IMR-90 (cell line): Measurements from ENCODE around the gene FRMPD4. TPM values are rescaled to one million over a fixed set of nuclear protein-coding genes. Genes with fewer than 3 reads are reported as not detected.

Experiments used
- ATAC-seq: fragments of 200-7000 bp; cut with Tn5 transposase; 2 replicates; pipeline ENCODE4 v1.9.1; 2020; ENCODE audit warnings: low read depth, mild to moderate bottlenecking, moderate library complexity
- BruUV-seq: library from RNA; stranded (reverse); fragments of 400-500 nt; replicated peaks from 2 replicates; lab custom pipeline; 2021; lab: Mats Ljungman, UMichigan
- CTCF ChIA-PET: fragments of 300-600 bp; formaldehyde crosslinking; extraction: SDS; loops from one replicate; lab custom pipeline; 2021; ENCODE audit warnings: antibody characterized with exemption; lab: Yijun Ruan, JAX
- POLR2A ChIA-PET: fragments of 300-600 bp; sonication (Branson Sonifier 250); formaldehyde crosslinking; loops from one replicate; lab custom pipeline; 2022; ENCODE audit warnings: antibody characterized with exemption; ENCODE audit not compliant: unreplicated experiment; lab: Charles Lee
- DNase-seq: peaks from one replicate; pipeline ENCODE4 v3.0.0; 2013
- H2AFZ ChIP-seq: replicated peaks from 2 replicates; pipeline ENCODE3; 2013; ENCODE audit warnings: low read length, mild to moderate bottlenecking; ENCODE audit not compliant: poor library complexity
- H2AK5ac ChIP-seq: 2 replicates; pipeline ENCODE4 v1.6.1; 2013; ENCODE audit warnings: low read depth, low read length, inconsistent platforms
- H2AK9ac ChIP-seq: replicated peaks from 2 replicates; pipeline ENCODE3; 2013; ENCODE audit warnings: mild to moderate bottlenecking, low read depth, low read length, moderate library complexity; ENCODE audit not compliant: poor library complexity
- H2BK120ac ChIP-seq: 2 replicates; pipeline ENCODE4 v1.6.1; 2013; ENCODE audit warnings: low read depth, low read length, inconsistent platforms
- H2BK15ac ChIP-seq: 3 replicates; pipeline ENCODE4 v1.6.1; 2013; ENCODE audit warnings: low read depth, low read length, inconsistent platforms
- H2BK20ac ChIP-seq: 2 replicates; pipeline ENCODE4 v1.6.1; 2013; ENCODE audit warnings: low read depth, mild to moderate bottlenecking, inconsistent platforms, low read length, moderate library complexity
- H2BK5ac ChIP-seq: 2 replicates; pipeline ENCODE4 v1.6.1; 2013; ENCODE audit warnings: mild to moderate bottlenecking, low read depth, low read length, inconsistent platforms; ENCODE audit not compliant: poor library complexity, severe bottlenecking
- H3K14ac ChIP-seq: replicated peaks from 2 replicates; pipeline ENCODE4 v1.6.1; 2013; ENCODE audit warnings: low read depth, low read length, inconsistent platforms
- H3K18ac ChIP-seq: 2 replicates; pipeline ENCODE4 v1.6.1; 2013; ENCODE audit warnings: low read depth, low read length, control low read depth
- H3K23ac ChIP-seq: 2 replicates; pipeline ENCODE4 v1.6.1; 2013; ENCODE audit warnings: low read depth, low read length, inconsistent platforms
- H3K27ac ChIP-seq: 2 replicates; pipeline ENCODE4 v1.5.1; 2013; ENCODE audit warnings: mild to moderate bottlenecking, control low read depth, low read length; ENCODE audit not compliant: insufficient read depth
- H3K27me3 ChIP-seq: 2 replicates; pipeline ENCODE4 v1.6.1; 2013; ENCODE audit warnings: low read length; ENCODE audit not compliant: control insufficient read depth, insufficient read depth
- H3K36me3 ChIP-seq: 2 replicates; pipeline ENCODE4 v1.6.1; 2013; ENCODE audit warnings: low read length, mixed read lengths; ENCODE audit not compliant: control insufficient read depth, insufficient read depth
- H3K4ac ChIP-seq: 2 replicates; pipeline ENCODE4 v1.6.1; 2013; ENCODE audit warnings: low read depth, low read length, inconsistent platforms
- H3K4me1 ChIP-seq: 2 replicates; pipeline ENCODE4 v1.6.1; 2013; ENCODE audit warnings: low read length, mixed read lengths; ENCODE audit not compliant: control insufficient read depth, insufficient read depth
- H3K4me2 ChIP-seq: 2 replicates; pipeline ENCODE4 v1.6.1; 2013; ENCODE audit warnings: low read depth, mild to moderate bottlenecking, control low read depth, low read length, moderate library complexity
- H3K4me3 ChIP-seq: 2 replicates; pipeline ENCODE4 v1.5.1; 2013; ENCODE audit warnings: low read depth, mild to moderate bottlenecking, control low read depth, low read length, moderate library complexity; ENCODE audit not compliant: insufficient read depth
- H3K56ac ChIP-seq: 2 replicates; pipeline ENCODE4 v1.6.1; 2013; ENCODE audit warnings: low read length, inconsistent platforms; ENCODE audit not compliant: insufficient read depth; ENCODE audit errors: extremely low read depth
- H3K79me1 ChIP-seq, 2 experiments: 2 replicates each; pipeline ENCODE4 v1.6.1; 2013; ENCODE audit warnings: low read length in 2 of 2, inconsistent platforms in 1 of 2, low read depth in 1 of 2
- H3K9ac ChIP-seq: 2 replicates; pipeline ENCODE4 v1.6.1; 2013; ENCODE audit warnings: low read depth, low read length, control low read depth
- H3K9me1 ChIP-seq: 2 replicates; pipeline ENCODE4 v1.6.1; 2013; ENCODE audit warnings: low read length, inconsistent platforms; ENCODE audit not compliant: insufficient read depth
- H3K9me3 ChIP-seq: 2 replicates; pipeline ENCODE4 v1.6.1; 2013; ENCODE audit warnings: low read length; ENCODE audit not compliant: control insufficient read depth, insufficient read depth
- H4K20me1 ChIP-seq: 2 replicates; pipeline ENCODE4 v1.6.1; 2013; ENCODE audit warnings: low read length, inconsistent platforms; ENCODE audit not compliant: insufficient read depth
- H4K5ac ChIP-seq: 2 replicates; pipeline ENCODE4 v1.6.1; 2013; ENCODE audit warnings: mild to moderate bottlenecking, low read depth, low read length, control low read depth
- H4K8ac ChIP-seq, 2 experiments: 2 replicates each; pipeline ENCODE4 v1.6.1; 2013; ENCODE audit warnings: low read depth in 2 of 2, low read length in 2 of 2, control low read depth in 1 of 2, inconsistent platforms in 1 of 2
- H4K91ac ChIP-seq: 2 replicates; pipeline ENCODE4 v1.6.1; 2013; ENCODE audit warnings: low read depth, low read length, inconsistent platforms; ENCODE audit not compliant: insufficient read depth
- CHD1 ChIP-seq: IDR thresholded peaks from 2 replicates; pipeline ENCODE4 v1.6.1; 2012; ENCODE audit warnings: low read depth, low read length, improper control_type of control experiment
- CTCF ChIP-seq: conservative IDR thresholded peaks from 2 replicates; pipeline ENCODE4 v1.5.1; 2012; ENCODE audit warnings: mild to moderate bottlenecking, low read depth, low read length, improper control_type of control experiment
- ELK1 ChIP-seq: fragments of 150-350 bp; IDR thresholded peaks from 2 replicates; pipeline ENCODE4 v1.6.1; 2016; ENCODE audit warnings: low read depth, mild to moderate bottlenecking, low read length, moderate library complexity, borderline replicate concordance
- FOS ChIP-seq: fragments of 150-350 bp; IDR thresholded peaks from 2 replicates; pipeline ENCODE4 v1.6.1; 2016; ENCODE audit warnings: low read depth, low read length
- POLR2A ChIP-seq: IDR thresholded peaks from 2 replicates; pipeline ENCODE4 v1.6.1; 2012; ENCODE audit warnings: mild to moderate bottlenecking, low read depth, low read length
- RAD21 ChIP-seq: IDR thresholded peaks from 2 replicates; pipeline ENCODE4 v1.6.1; 2012; ENCODE audit warnings: low read length, improper control_type of control experiment
- RFX5 ChIP-seq: IDR thresholded peaks from 2 replicates; pipeline ENCODE4 v1.8.0; 2012; ENCODE audit warnings: low read depth, mild to moderate bottlenecking, low read length, moderate library complexity
- SMC3 ChIP-seq: fragments of 150-350 bp; IDR thresholded peaks from 2 replicates; pipeline ENCODE4 v1.6.1; 2016; ENCODE audit warnings: low read depth, mild to moderate bottlenecking, antibody characterized with exemption, low read length, moderate library complexity
- USF2 ChIP-seq: fragments of 150-350 bp; IDR thresholded peaks from 2 replicates; pipeline ENCODE4 v1.6.1; 2017; ENCODE audit warnings: mild to moderate bottlenecking, antibody characterized with exemption, low read length, low read depth
- WGBS, 2 experiments: methylation state at CpG; one replicate each; pipeline versions ENCODE4 v1.1.5 to v1.1.7; 2013; ENCODE audit warnings: missing lambda C conversion rate in 2 of 2; ENCODE audit not compliant: insufficient read length in 1 of 2; ENCODE audit errors: extremely low coverage in 2 of 2; 5-methylcytosine and 5-hydroxymethylcytosine counted together
- dilution Hi-C: fragments of 300-500 bp; cut with HindIII; formaldehyde crosslinking; loops from one replicate; pipeline ENCODE4 v1.14.3; 2018; ENCODE audit warnings: low sequenced_read_pairs; ENCODE audit not compliant: unreplicated experiment
- in situ Hi-C: fragments of 300-500 bp; cut with MboI; formaldehyde crosslinking; loops from 3 replicates; pipeline ENCODE4 v1.14.3; 2019; ENCODE audit warnings: low sequenced_read_pairs, inconsistent platforms, mixed read lengths
- intact Hi-C: fragments of 100-400 bp; cut with micrococcal nuclease; formaldehyde crosslinking; loops from 2 replicates; pipeline ENCODE4 v1.10.0; 2022
- polyA plus RNA-seq, 3 experiments: library from polyadenylated mRNA; depleted of rRNA; stranded (reverse); fragments of >200 nt; gene quantifications; 2 replicates each; pipeline ENCODE4 v1.2.3, GENCODE V29; 2012; ENCODE audit warnings: low replicate concordance in 1 of 3
- total RNA-seq: library from RNA; depleted of rRNA; stranded (reverse); fragments of >200 nt; gene quantifications from 2 replicates; pipeline ENCODE4 v1.2.3, GENCODE V29; 2012

The FRMPD4 gene
- total and polyA plus RNA-seq, 2 of the 4 experiments (the other 2 are of a cell fraction): 0.53 to 1.1 TPM

DNA sequence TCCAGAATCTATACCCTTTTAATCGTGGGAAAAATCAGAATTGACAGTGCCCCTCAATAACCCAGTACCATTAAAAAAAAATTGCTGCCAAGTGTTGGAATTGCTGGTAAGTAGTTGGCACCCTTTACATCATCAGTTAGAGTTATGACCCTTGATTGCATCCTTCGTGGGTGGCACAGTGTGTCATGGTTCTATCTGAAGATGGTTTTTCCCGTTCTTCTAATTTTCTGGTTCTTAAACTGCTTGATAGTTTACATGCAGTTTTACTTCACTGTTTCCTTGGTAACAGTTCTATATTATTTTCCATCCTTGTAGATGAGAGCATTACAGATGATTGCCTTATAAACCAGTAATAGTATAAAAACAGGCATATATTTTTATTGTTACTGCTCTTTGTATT is 3.2 kb downstream of the FRMPD4 start:
- H3K4me1 ChIP-seq: peaks cover 2% of the 10 kb centered on the region; the same call in 1 of the 2 replicates
- no peak overlapping the region for H3K18ac ChIP-seq
- H3K14ac ChIP-seq: no peak overlapping the region
- no peak overlapping the region for H3K4me3 ChIP-seq
- CTCF ChIA-PET: no interaction called here
- H3K23ac ChIP-seq: no peak overlapping the region
- no peaks in the 10 kb centered on the region for H3K36me3 ChIP-seq
- BruUV-seq: no TSS peak
- H3K27me3 ChIP-seq: peaks cover 2% of the 10 kb centered on the region; the same call in 1 of the 2 replicates
- no peak overlapping the region for H3K27ac ChIP-seq
- H2BK5ac ChIP-seq: no peak overlapping the region
- dilution Hi-C loops (no loop called here), in situ Hi-C loops (no loop called here), intact Hi-C loops (loop anchor here (10.0 kb wide), 1 partner anchor 153 kb away; no protein-coding TSS in a partner anchor)
- no peak overlapping the region for H3K56ac ChIP-seq
- DNase-seq: no peak
- POLR2A ChIA-PET: no interaction called here
- no peak overlapping the region for H3K4me2 ChIP-seq
- H3K79me1 ChIP-seq: peaks cover 0 to 6% of the 10 kb centered on the region in 2 experiments; a peak in 1 of 4 replicates
- no peak overlapping the region for H3K9ac ChIP-seq
- TF ChIP-seq POLR2A: no peak
- TF ChIP-seq CTCF: no peak
- TF ChIP-seq ELK1: no peak
- TF ChIP-seq USF2: no peak
- TF ChIP-seq FOS: no peak
- TF ChIP-seq RAD21: no peak
- no peak for TF ChIP-seq CHD1
- no peak for TF ChIP-seq SMC3
- TF ChIP-seq RFX5: no peak
- H2BK15ac ChIP-seq: no peak overlapping the region
- no peaks in the 10 kb centered on the region for H4K20me1 ChIP-seq
- H4K5ac ChIP-seq: no peak overlapping the region
- no peak for ATAC-seq
- H4K91ac ChIP-seq: no peak overlapping the region
- no peak overlapping the region for H2BK20ac ChIP-seq
- no peak overlapping the region for H3K4ac ChIP-seq
- no CpG with 5 or more reads among the region's 3 CpGs for WGBS, 2 experiments
- no peak overlapping the region for H2AFZ ChIP-seq
- no peak overlapping the region for H2AK5ac ChIP-seq
- no peak overlapping the region for H4K8ac ChIP-seq
- no peaks in the 10 kb centered on the region for H3K9me3 ChIP-seq
- H3K9me1 ChIP-seq: no peaks in the 10 kb centered on the region
- no peak overlapping the region for H2AK9ac ChIP-seq
- no peak overlapping the region for H2BK120ac ChIP-seq
